Vagina (tissue), 2 donors: ENCODE results near the gene ARHGEF17. TPM values are rescaled to one million over a fixed set of nuclear protein-coding genes. Genes with fewer than 3 reads are reported as not detected.

Experiments used
- DNase-seq, 2 donors: peaks; one replicate each; pipeline ENCODE4 v3.0.0-alpha.2; 2017; ENCODE audit errors: extremely low spot score in 2 of 2
- H3K27ac ChIP-seq: fragments of 200-600 bp; sonication (generic); one replicate; pipeline ENCODE4 v1.5.1; 2019
- H3K27me3 ChIP-seq: fragments of 200-600 bp; sonication (generic); one replicate; pipeline ENCODE4 v1.5.1; 2019
- H3K36me3 ChIP-seq, 2 donors: fragments of 200-600 bp; sonication (generic); one replicate each; pipeline ENCODE4 v1.5.1; 2017 to 2019
- H3K4me1 ChIP-seq: fragments of 200-600 bp; sonication (generic); one replicate; pipeline ENCODE4 v1.5.1; 2019
- H3K4me3 ChIP-seq, 2 donors: fragments of 200-600 bp; sonication (generic); 1 replicate in 1 of 2; 2 replicates in 1 of 2; pipeline ENCODE4 v1.5.1; 2016 to 2019
- H3K9me3 ChIP-seq: fragments of 200-600 bp; sonication (generic); one replicate; pipeline ENCODE4 v1.5.1; 2019
- POLR2A ChIP-seq, 2 donors: fragments of 450-650 bp; IDR thresholded peaks; one replicate each; pipeline ENCODE4 v1.6.1; 2017; ENCODE audit warnings: antibody characterized with exemption in 2 of 2, mild to moderate bottlenecking in 2 of 2, moderate library complexity in 2 of 2
- POLR2AphosphoS5 ChIP-seq, 2 donors: sonication (generic); formaldehyde crosslinking; IDR thresholded peaks; one replicate each; pipeline ENCODE4 v1.9.0; 2017; ENCODE audit warnings: antibody characterized with exemption in 2 of 2, mild to moderate bottlenecking in 2 of 2, low read depth in 1 of 2; ENCODE audit not compliant: insufficient read depth in 1 of 2
- intact Hi-C: fragments of 100-400 bp; cut with DNase I; formaldehyde crosslinking; loops from one replicate; pipeline ENCODE4 v1.15.1; 2023
- total RNA-seq: library from RNA; depleted of rRNA; stranded (reverse); fragments of >200 nt; gene quantifications from one replicate; pipeline ENCODE4 v1.2.3, GENCODE V29; 2016
- TF ChIP-seq, protein P1 (sequence below), 3 experiments: fragments of 450-650 bp in 2 of 3; fragments of 200-600 bp in 1 of 3; sonication (generic) in 1 of 3; IDR thresholded peaks; one replicate each; pipeline ENCODE4 v1.5.1; 2017 to 2019; ENCODE audit warnings: antibody characterized with exemption in 3 of 3, mild to moderate bottlenecking in 2 of 3, moderate library complexity in 2 of 3

ARHGEF17 gene
- total RNA-seq, 1 donor from 2014 or later: 32.9 TPM

DNA sequence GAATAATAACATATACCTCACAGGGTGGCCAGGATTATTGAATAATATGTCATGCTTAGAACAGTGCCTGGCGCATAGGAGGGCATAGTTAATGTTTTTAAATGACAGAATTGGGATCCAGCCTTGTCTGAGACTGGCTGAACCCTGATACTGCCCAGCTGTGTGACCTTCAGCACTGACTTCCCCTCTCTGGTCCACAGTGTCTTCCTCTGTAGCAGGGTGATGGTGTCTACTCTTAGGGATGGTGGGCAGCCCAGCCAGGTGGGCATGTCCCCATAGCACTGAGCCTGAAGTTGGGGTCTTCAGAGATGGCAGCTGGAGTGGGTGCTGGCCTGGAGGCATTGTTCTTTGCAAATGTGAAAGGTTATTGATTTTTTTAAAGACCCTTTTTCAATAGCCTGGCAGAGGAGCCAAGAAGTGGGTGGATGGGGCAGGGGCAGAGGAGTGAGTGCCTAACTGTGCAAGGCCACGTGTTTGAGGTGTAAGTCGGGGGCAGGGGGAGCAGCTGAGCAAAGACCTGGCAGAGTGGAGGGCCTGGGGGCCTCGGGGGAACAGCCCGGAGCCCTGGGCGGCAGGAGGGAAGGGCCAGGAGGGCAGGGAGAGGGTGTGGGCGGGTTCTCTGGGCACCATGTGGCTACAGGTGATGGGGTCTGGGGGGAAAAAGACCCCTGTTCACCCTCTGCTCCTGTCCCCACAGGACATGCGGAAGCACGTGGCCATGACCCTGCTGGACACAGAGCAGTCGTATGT lies 38.3 kb downstream of the ARHGEF17 start:
- no peak for DNase-seq
- TF ChIP-seq, protein P1, sequence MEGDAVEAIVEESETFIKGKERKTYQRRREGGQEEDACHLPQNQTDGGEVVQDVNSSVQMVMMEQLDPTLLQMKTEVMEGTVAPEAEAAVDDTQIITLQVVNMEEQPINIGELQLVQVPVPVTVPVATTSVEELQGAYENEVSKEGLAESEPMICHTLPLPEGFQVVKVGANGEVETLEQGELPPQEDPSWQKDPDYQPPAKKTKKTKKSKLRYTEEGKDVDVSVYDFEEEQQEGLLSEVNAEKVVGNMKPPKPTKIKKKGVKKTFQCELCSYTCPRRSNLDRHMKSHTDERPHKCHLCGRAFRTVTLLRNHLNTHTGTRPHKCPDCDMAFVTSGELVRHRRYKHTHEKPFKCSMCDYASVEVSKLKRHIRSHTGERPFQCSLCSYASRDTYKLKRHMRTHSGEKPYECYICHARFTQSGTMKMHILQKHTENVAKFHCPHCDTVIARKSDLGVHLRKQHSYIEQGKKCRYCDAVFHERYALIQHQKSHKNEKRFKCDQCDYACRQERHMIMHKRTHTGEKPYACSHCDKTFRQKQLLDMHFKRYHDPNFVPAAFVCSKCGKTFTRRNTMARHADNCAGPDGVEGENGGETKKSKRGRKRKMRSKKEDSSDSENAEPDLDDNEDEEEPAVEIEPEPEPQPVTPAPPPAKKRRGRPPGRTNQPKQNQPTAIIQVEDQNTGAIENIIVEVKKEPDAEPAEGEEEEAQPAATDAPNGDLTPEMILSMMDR (IDR thresholded peaks at IDR 0.05): no peak
- TF ChIP-seq POLR2AphosphoS5 (IDR thresholded peaks at IDR 0.05; ENCODE audit: insufficient read depth in 1 of 2, low read depth in 1 of 2) (no peak), POLR2A (IDR thresholded peaks at IDR 0.05) (no peak)
- H3K9me3 ChIP-seq: no peaks in the 10 kb centered on the region
- intact Hi-C loops: no loop called here
- H3K36me3 ChIP-seq: no peaks in the 10 kb centered on the region
- no peak overlapping the region for H3K4me3 ChIP-seq
- no peaks in the 10 kb centered on the region for H3K27me3 ChIP-seq
- H3K4me1 ChIP-seq: peaks cover 53% of the 10 kb centered on the region
- no peak overlapping the region for H3K27ac ChIP-seq

DNA sequence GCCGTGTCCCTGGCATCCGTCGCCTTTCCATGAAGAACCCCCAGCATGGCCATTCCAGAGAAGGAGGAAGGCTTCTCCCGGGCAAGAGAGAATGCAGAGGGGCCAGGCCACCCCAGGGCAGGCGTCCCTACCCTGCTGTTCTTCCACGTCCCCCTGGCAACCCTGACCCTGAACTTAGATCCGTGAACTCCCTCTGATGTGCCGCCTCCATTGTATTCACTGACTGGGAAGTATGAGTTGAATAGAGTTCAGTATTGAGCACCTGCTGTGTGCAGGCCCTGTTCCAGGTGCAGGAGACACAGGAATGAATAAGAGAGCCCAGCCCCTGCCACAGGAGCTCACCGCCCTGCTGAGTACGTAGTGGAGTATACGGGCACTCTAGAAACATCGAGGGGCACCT lies 39.0 kb downstream of the ARHGEF17 start:
- H3K4me3 ChIP-seq: no peak overlapping the region
- no peaks in the 10 kb centered on the region for H3K27me3 ChIP-seq
- no peak for TF ChIP-seq POLR2A (IDR thresholded peaks at IDR 0.05)
- TF ChIP-seq POLR2AphosphoS5 (IDR thresholded peaks at IDR 0.05; ENCODE audit: insufficient read depth in 1 of 2, low read depth in 1 of 2): no peak
- TF ChIP-seq, protein P1 (IDR thresholded peaks at IDR 0.05): no peak
- DNase-seq: no peak
- H3K36me3 ChIP-seq: no peaks in the 10 kb centered on the region
- H3K27ac ChIP-seq: no peak overlapping the region
- no peaks in the 10 kb centered on the region for H3K9me3 ChIP-seq
- intact Hi-C loops: no loop called here
- H3K4me1 ChIP-seq: peaks cover 50% of the 10 kb centered on the region

DNA sequence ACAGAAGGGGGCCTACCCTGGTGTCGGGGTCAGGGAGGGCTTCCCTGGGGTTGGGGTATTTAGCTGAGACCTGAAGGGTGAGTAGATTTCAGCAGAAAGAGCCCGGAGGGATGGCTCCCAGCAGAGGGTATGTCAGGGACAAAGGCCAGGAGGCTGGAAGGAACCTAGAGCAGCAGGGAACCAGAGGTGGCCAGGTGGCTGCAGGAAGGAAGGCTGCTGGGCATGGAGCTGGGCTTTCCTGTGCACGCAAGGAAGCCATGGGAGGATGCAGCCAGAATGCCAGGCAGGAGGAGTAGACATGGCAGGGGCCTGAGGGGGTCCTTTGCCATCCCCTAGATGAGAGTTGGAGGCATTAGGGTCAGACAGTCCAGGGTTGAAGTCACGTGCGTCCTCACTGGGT lies 40.8 kb downstream of the ARHGEF17 start:
- H3K4me3 ChIP-seq: no peak overlapping the region
- peaks cover 35% of the 10 kb centered on the region for H3K4me1 ChIP-seq
- no peak for TF ChIP-seq POLR2AphosphoS5 (IDR thresholded peaks at IDR 0.05; ENCODE audit: insufficient read depth in 1 of 2, low read depth in 1 of 2)
- TF ChIP-seq POLR2A (IDR thresholded peaks at IDR 0.05): no peak
- TF ChIP-seq, protein P1 (IDR thresholded peaks at IDR 0.05): no peak
- intact Hi-C loops: no loop called here
- no peak overlapping the region for H3K27ac ChIP-seq
- DNase-seq: no peak
- no peaks in the 10 kb centered on the region for H3K27me3 ChIP-seq
- H3K9me3 ChIP-seq: no peaks in the 10 kb centered on the region
- no peaks in the 10 kb centered on the region for H3K36me3 ChIP-seq

DNA sequence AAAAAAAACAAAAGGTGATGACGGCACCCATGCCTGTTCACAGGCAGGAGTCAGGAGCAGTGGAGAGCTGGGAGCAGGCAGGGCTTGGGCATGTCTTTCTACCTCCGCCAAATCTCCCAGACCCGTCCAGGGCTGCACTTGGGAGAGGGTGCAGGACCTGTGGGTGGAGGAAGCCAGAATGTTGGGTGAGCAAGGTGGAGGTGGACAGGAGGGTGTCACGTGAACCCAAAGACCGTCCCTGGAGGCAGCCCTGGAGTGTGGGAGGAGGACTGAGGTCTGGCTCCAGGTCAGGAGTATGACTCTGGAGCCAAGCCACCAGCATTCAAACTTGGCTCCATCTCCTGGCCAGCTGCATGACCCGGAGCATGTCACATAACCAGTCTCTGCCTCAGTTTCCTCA lies 41.6 kb downstream of the ARHGEF17 start:
- no peak overlapping the region for H3K4me3 ChIP-seq
- H3K9me3 ChIP-seq: no peaks in the 10 kb centered on the region
- TF ChIP-seq POLR2A (IDR thresholded peaks at IDR 0.05) (no peak), POLR2AphosphoS5 (IDR thresholded peaks at IDR 0.05; ENCODE audit: insufficient read depth in 1 of 2, low read depth in 1 of 2) (no peak)
- TF ChIP-seq, protein P1 (IDR thresholded peaks at IDR 0.05): no peak
- intact Hi-C loops: loop anchor here (10.0 kb wide), 1 partner anchor 305 kb away; no protein-coding TSS in a partner anchor
- no peak overlapping the region for H3K27ac ChIP-seq
- no peak for DNase-seq
- peaks cover 27% of the 10 kb centered on the region for H3K4me1 ChIP-seq
- no peaks in the 10 kb centered on the region for H3K36me3 ChIP-seq
- H3K27me3 ChIP-seq: no peaks in the 10 kb centered on the region
